SHP77 treated with DMSO at 0.1 percent for 48 hours (cell line): ENCODE data around the gene PLEKHJ1.
"Not testable (repeated sequence)": the region's sequence is repeated elsewhere in the genome, so short reads cannot be mapped to it uniquely, and the experiment has no call there.

Experiments
- DNase-seq: peaks from one replicate; lab custom pipeline; 2025; lab: John Stamatoyannopoulos, UW

Gene PLEKHJ1

GRCh38 chr19:2219726-2220125 lies 16.4 kb downstream of the PLEKHJ1 start:
- DNase-seq: no peak

DNA sequence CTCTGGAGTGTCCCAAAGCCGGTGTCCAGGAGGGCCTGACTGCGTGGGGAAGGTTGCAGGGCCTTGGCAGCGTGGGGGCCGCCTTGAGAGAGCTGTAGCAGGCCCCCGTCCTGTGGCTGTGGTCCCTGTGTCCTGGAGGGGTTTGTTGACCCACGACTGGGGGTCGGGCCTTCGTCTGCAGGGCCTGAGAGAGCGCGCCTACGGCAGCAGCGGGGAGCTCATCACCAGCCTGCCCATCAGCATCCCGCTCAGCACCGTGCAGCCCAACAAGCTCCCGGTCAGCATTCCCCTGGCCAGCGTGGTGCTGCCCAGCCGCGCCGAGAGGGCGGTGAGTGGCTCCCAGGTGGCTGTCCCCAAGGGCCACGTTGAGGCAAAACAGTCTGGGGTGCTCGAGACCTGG lies 18.5 kb downstream of the PLEKHJ1 start:
- DNase-seq: no peak

- no peak for DNase-seq
Measured at GRCh38 chr19:2216361-2217225, 19.5 kb downstream of the PLEKHJ1 start.

DNA sequence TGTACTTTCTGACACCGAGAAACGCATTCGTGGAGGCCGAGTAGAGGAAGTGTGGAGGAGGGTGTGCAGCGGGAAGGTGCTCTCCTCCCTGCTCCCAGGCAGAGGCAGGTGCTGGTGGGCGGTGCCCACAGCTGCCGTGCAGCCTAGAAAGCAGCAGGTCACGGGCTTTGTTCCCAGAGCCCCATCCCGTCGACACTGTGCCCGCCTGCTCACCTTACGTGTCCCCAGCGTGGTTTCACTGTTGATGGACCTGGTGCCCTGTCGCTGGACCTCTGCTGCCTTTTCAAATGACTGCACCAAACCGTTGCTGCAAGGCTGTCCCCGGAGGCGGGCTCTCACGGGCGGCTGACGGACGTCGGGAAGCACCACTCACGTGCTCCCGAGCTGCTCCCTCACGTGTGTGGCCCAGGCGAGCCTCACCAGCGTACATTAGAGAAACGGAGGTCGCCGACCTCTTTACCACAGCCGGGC lies 20.8 kb downstream of the PLEKHJ1 start:
- no peak for DNase-seq

DNA sequence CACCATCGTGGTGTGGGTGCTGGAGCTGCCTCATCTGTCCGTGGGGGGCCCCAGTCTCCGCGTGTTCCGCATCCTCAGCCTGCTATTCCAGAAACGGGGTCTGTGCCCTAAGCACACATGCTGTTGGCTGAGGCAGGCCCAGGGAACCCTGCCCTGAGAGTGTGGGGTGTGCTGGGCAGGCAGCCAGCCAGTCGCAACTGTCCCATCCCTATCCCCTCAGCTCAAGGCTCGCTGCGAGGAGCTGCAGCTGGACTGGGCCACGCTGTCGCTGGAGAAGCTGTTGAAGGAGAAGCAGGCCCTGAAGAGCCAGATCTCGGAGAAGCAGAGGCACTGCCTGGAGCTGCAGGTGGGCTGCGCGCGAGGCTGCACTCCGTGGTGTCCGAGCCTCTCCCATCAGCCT lies 21.9 kb downstream of the PLEKHJ1 start:
- DNase-seq: no peak

- DNase-seq: no peak
Measured at GRCh38 chr19:2213799-2214198, 22.3 kb downstream of the PLEKHJ1 start.

GRCh38 chr19:2212861-2213711 lies 23.0 kb downstream of the PLEKHJ1 start:
- DNase-seq: no peak

GRCh38 chr19:2210987-2211740 lies 25.0 kb downstream of the PLEKHJ1 start:
- DNase-seq: no peak

- no peak for DNase-seq
Measured at GRCh38 chr19:2210206-2210605, 25.9 kb downstream of the PLEKHJ1 start.

DNA sequence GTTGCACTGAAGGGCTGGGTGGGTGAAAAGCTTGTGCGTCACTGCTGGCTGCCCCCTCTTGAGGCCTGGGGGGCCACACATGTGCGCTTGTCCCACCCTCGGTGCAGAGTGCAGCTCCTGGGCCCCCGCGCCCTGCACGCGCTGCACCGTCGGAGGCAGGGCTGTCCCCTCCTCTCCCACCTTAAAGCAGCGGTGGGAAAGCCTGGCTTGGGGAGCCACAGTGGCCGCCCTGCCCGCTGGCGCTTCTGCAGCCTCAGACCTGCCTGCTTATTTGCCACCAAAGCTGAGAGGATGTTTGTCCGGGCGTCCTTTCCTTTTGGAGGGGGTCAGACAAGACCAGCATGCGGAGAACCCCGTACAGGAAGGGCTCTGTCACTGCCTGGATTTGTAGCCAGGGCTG lies 26.7 kb downstream of the PLEKHJ1 start:
- no peak for DNase-seq

DNA sequence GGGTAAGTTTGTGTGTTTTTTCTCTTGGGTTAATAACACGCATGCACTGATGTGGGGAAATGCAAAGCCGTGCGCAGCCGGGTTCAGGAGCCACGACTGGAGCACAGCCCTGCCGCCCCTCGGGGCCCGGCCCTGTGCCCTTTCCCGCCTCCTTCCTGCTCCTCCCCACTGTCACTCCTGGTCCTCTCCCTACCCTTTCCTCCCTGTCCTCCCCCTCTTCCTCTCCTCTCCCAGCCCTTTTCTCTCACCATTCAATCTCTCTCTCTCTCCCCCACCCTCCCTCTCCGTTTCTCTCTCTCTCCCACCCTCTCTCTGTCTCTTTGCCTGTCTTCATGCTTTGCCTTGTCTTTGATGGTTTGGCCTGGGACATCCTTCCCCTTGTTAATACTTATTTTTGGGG lies 27.2 kb downstream of the PLEKHJ1 start:
- no peak for DNase-seq

GRCh38 chr19:2207991-2208860 lies 27.9 kb downstream of the PLEKHJ1 start:
- DNase-seq: no peak

- no peak for DNase-seq
Measured at GRCh38 chr19:2207008-2207407, 29.1 kb downstream of the PLEKHJ1 start.

DNA sequence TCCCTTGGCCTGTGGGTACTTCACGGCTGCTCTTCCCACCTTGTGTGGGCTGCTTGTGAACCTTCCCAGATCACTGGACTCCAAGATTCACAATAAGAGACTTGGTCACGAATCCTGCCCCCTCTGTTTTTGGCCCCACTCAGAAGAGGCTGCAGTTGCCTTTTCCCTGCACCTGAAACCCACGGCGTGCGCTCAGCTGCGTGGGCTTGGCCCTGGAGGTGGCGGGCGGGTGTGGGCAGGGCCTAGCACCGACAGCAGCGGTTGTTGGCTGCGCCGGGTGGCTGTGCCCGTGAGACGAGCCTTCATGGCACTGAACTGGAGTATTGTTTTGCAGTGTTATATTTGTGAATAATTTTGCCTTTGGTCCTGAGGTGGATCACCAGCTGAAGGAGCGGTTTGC lies 33.8 kb downstream of the PLEKHJ1 start:
- DNase-seq: no peak

DNA sequence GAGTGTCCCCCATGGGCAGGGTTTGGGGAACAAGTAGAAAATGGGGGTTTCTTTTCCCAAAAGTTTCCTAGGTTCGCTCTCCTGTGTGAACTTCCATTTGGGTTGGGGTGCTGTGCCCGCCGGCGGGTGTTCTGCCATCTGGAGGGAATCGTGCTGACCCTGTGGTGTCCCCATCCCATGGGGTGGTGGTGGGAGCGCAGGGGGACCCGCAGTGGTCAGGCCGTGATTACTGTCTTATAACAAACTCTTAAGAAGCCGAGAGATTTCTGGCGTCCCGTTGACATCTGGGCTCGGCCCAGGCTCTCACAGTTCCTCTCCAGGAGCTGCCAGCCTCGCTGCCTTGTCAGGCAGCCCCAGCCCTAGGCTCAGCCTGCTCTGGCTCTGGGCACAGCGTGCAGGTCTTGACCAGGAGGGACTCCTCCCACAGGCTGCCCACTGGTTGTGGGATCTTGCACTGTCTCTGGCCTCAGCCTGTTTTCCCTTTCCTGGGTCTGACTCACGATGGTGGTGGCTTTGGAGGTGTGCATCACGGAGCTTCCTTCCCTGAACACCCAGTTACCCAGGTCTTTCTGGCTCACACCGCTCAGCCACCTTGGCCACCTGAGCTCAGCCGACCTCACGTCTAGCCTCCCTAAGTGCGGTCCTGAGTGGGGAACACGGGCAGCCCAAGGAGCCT lies 34.5 kb downstream of the PLEKHJ1 start:
- no peak for DNase-seq

DNA sequence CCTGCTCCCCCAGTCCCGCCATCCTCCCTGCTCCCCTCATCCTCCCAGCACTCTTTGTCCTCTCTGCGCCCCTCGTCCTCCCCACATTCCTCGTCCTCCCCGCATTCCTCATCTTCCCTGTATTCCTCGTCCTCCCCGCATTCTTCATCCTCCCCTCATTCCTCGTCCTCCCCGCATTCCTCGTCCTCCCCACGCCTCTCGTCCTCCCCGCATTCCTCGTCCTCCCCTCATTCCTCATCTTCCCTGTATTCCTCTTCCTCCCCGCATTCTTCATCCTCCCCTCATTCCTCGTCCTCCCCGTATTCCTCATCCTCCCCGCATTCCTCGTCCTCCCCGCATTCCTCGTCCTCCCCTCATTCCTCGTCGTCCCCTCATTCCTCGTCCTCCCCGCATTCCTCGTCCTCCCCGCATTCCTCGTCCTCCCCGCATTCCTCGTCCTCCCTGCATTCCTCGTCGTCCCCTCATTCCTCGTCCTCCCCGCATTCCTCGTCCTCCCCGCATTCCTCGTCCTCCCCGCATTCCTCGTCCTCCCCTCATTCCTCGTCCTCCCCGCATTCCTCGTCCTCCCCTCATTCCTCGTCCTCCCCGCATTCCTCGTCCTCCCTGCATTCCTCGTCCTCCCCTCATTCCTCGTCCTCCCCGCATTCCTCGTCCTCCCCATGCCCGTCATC lies 35.4 kb downstream of the PLEKHJ1 start:
- DNase-seq: not testable (repeated sequence)

DNA sequence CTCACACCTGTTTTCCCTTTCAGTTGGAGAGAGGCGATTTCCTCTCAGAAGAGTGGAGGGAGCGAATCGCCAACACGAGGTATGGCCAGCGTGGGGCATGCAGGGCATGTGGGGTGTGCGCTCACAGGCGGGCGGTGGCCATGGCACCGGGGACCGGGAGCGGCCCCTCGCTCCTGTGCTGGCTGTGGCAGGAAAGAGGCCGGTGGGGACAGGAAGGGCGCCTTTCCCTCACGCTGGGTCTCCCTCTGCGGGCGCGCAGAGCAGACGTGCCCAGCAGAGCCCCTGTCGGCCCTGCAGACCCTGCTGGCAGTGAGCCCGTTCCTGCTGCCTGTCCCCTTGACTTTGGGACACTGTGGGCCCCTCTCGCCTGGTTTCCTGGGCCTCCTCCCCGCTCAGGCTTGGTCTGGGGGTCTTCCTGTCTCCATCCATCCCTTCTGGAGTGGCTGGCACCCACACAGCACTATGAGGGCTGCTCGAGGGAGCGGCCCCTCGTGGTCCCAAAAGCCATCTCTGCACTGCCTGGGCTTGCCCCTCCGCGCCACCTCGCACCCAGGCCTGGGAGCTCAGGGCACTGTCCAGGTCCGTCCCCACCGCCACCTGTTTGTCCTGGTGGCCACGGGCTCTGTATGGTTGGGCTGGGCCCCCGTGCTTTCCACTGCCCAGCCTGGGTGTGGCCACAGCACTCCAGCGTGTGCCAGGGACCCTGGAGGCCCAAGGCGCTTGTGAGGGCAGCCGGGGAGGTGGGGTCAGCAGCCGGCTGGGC lies 36.1 kb downstream of the PLEKHJ1 start:
- DNase-seq: no peak

GRCh38 chr19:2199215-2199614 lies 36.9 kb downstream of the PLEKHJ1 start:
- DNase-seq: no peak

- no peak for DNase-seq
Measured at GRCh38 chr19:2198317-2198716, 37.8 kb downstream of the PLEKHJ1 start.
